SK-N-SH (cell line): ENCODE results near the gene SNAP29. TPM values are rescaled to one million over a fixed set of nuclear protein-coding genes. Genes with fewer than 3 reads are reported as not detected.

ENCODE experiments used
- CTCF ChIA-PET: fragments of 300-600, 350-600 bp; formaldehyde crosslinking; extraction: SDS; loops from one replicate; lab custom pipeline; 2021; lab: Yijun Ruan, JAX
- POLR2A ChIA-PET: fragments of 350-600 bp; sonication (Branson Sonifier 250); formaldehyde crosslinking; extraction: SDS; loops from one replicate; lab custom pipeline; 2020; ENCODE audit warnings: antibody characterized with exemption, inconsistent platforms; lab: Yijun Ruan, JAX
- DNase-seq: peaks from one replicate; pipeline ENCODE4 v3.0.0; 2012
- H2AFZ ChIP-seq: fragments of 200-600 bp; sonication (generic); 2 replicates; pipeline ENCODE4 v1.8.1; 2016; ENCODE audit warnings: antibody characterized with exemption, mild to moderate bottlenecking, low read depth
- H3F3A ChIP-seq: fragments of 200-600 bp; sonication (generic); replicated peaks from 2 replicates; pipeline ENCODE3; 2016; ENCODE audit warnings: antibody characterized with exemption, mild to moderate bottlenecking; ENCODE audit not compliant: insufficient read depth
- H3K27ac ChIP-seq, 2 experiments: fragments of 200-500 bp in 1 of 2; fragments of 200-600 bp in 1 of 2; sonication (Bioruptor generic) in 1 of 2; sonication (generic), shearing (Covaris generic) in 1 of 2; 2 replicates each; pipeline versions ENCODE4 v1.5.1 to v1.6.1; 2014 to 2016; ENCODE audit warnings: low read depth in 2 of 2, inconsistent platforms in 1 of 2, low read length in 1 of 2, mild to moderate bottlenecking in 1 of 2, mixed read lengths in 1 of 2
- H3K27me3 ChIP-seq: fragments of 200-600 bp; sonication (generic), shearing (Covaris generic); 2 replicates; pipeline ENCODE4 v1.6.1; 2016; ENCODE audit warnings: mixed run types; ENCODE audit not compliant: insufficient read depth
- H3K36me3 ChIP-seq, 2 experiments: fragments of 200-500 bp in 1 of 2; fragments of 200-600 bp in 1 of 2; sonication (Bioruptor generic) in 1 of 2; sonication (generic) in 1 of 2; replicated peaks in 1 of 2; 2 replicates each; pipeline versions ENCODE3 to v1.5.1; 2014 to 2016; ENCODE audit warnings: low read length in 1 of 2, mild to moderate bottlenecking in 1 of 2; ENCODE audit not compliant: insufficient read depth in 2 of 2, control insufficient read depth in 1 of 2
- H3K4me1 ChIP-seq, 2 experiments: fragments of 200-500 bp in 1 of 2; fragments of 200-600 bp in 1 of 2; sonication (Bioruptor generic) in 1 of 2; sonication (generic), shearing (Covaris generic) in 1 of 2; 2 replicates each; pipeline versions ENCODE4 v1.5.1 to v1.6.1; 2014 to 2016; ENCODE audit warnings: low read depth in 1 of 2, low read length in 1 of 2, mixed run types in 1 of 2; ENCODE audit not compliant: insufficient read depth in 2 of 2, control insufficient read depth in 1 of 2
- H3K4me2 ChIP-seq: fragments of 200-600 bp; sonication (generic), shearing (Covaris generic); 2 replicates; pipeline ENCODE4 v1.6.1; 2017; ENCODE audit warnings: mixed run types
- H3K4me3 ChIP-seq, 2 experiments: fragments of 200-500 bp in 1 of 2; fragments of 200-600 bp in 1 of 2; sonication (Bioruptor generic) in 1 of 2; sonication (generic), shearing (Covaris generic) in 1 of 2; 2 replicates each; pipeline versions ENCODE4 v1.5.1 to v1.8.1; 2014 to 2016; ENCODE audit warnings: low read depth in 2 of 2, inconsistent platforms in 1 of 2, low read length in 1 of 2, mild to moderate bottlenecking in 1 of 2, mixed read lengths in 1 of 2, moderate library complexity in 1 of 2
- H3K79me2 ChIP-seq: fragments of 200-600 bp; sonication (generic); 2 replicates; pipeline ENCODE4 v1.8.1; 2017; ENCODE audit warnings: mild to moderate bottlenecking; ENCODE audit not compliant: insufficient read depth
- H3K9ac ChIP-seq: fragments of 200-600 bp; sonication (generic); 2 replicates; pipeline ENCODE4 v1.6.1; 2017; ENCODE audit warnings: mixed run types
- H3K9me2 ChIP-seq: fragments of 200-600 bp; sonication (generic); 2 replicates; pipeline ENCODE4 v1.6.1; 2017; ENCODE audit warnings: mixed run types
- H3K9me3 ChIP-seq: fragments of 200-600 bp; sonication (generic); 2 replicates; pipeline ENCODE4 v1.6.1; 2017; ENCODE audit warnings: mixed run types, mild to moderate bottlenecking, moderate library complexity
- H4K20me1 ChIP-seq: fragments of 200-600 bp; sonication (generic); 2 replicates; pipeline ENCODE4 v1.6.1; 2017; ENCODE audit warnings: mild to moderate bottlenecking, mixed run types; ENCODE audit not compliant: insufficient read depth
- CHD2 ChIP-seq: fragments of 150-350 bp; IDR thresholded peaks from 2 replicates; pipeline ENCODE4 v1.6.1; 2018; ENCODE audit warnings: low read length; ENCODE audit not compliant: partially characterized antibody
- ELF1 ChIP-seq: IDR thresholded peaks from 2 replicates; pipeline ENCODE4 v1.4.0; 2012
- EP300 ChIP-seq, 2 experiments: IDR thresholded peaks; 2 replicates each; pipeline versions ENCODE4 v1.4.0 to v1.6.1; 2012; ENCODE audit warnings: borderline replicate concordance in 1 of 2, low read depth in 1 of 2, low read length in 1 of 2
- FOXM1 ChIP-seq: IDR thresholded peaks from 2 replicates; pipeline ENCODE4 v1.4.0; 2012; ENCODE audit warnings: low read depth, mild to moderate bottlenecking
- GABPA ChIP-seq: IDR thresholded peaks from 2 replicates; pipeline ENCODE4 v1.4.0; 2012; ENCODE audit warnings: low read depth, mild to moderate bottlenecking
- GATA2 ChIP-seq: sonication (generic); formaldehyde crosslinking; IDR thresholded peaks from 2 replicates; pipeline ENCODE4 v1.5.0; 2020; ENCODE audit warnings: mild to moderate bottlenecking, missing genetic modification reagents
- IRF3 ChIP-seq: fragments of 150-350 bp; IDR thresholded peaks from 2 replicates; pipeline ENCODE4 v1.6.1; 2016; ENCODE audit warnings: mild to moderate bottlenecking, low read depth, low read length
- JUND ChIP-seq: IDR thresholded peaks from 2 replicates; pipeline ENCODE4 v1.4.0; 2012
- MAX ChIP-seq: IDR thresholded peaks from 2 replicates; pipeline ENCODE4 v1.4.0; 2012; ENCODE audit warnings: low read depth
- MEF2A ChIP-seq: IDR thresholded peaks from 2 replicates; pipeline ENCODE4 v1.4.0; 2012; ENCODE audit warnings: low read depth, borderline replicate concordance
- MXI1 ChIP-seq: IDR thresholded peaks from 2 replicates; pipeline ENCODE4 v1.6.1; 2012; ENCODE audit warnings: mild to moderate bottlenecking, low read depth, low read length, improper control_type of control experiment
- RAD21 ChIP-seq: IDR thresholded peaks from 2 replicates; pipeline ENCODE4 v1.6.1; 2012; ENCODE audit warnings: mild to moderate bottlenecking, low read length
- RCOR1 ChIP-seq: fragments of 150-350 bp; IDR thresholded peaks from 2 replicates; pipeline ENCODE4 v1.6.1; 2017; ENCODE audit warnings: antibody characterized with exemption, low read length
- RXRA ChIP-seq: IDR thresholded peaks from 2 replicates; pipeline ENCODE4 v1.4.0; 2012; ENCODE audit warnings: low read depth, mild to moderate bottlenecking, borderline replicate concordance
- SIN3A ChIP-seq: IDR thresholded peaks from 2 replicates; pipeline ENCODE4 v1.6.1; 2012; ENCODE audit warnings: low read depth, mild to moderate bottlenecking, low read length, moderate library complexity, borderline replicate concordance
- TAF1 ChIP-seq: IDR thresholded peaks from 2 replicates; pipeline ENCODE4 v1.6.1; 2012; ENCODE audit warnings: low read depth, mild to moderate bottlenecking, low read length, moderate library complexity, borderline replicate concordance
- TCF12 ChIP-seq: IDR thresholded peaks from 2 replicates; pipeline ENCODE4 v1.4.0; 2012
- TEAD4 ChIP-seq: IDR thresholded peaks from 2 replicates; pipeline ENCODE4 v1.4.0; 2012; ENCODE audit warnings: mild to moderate bottlenecking, borderline replicate concordance; ENCODE audit not compliant: insufficient read depth
- YY1 ChIP-seq: IDR thresholded peaks from 2 replicates; pipeline ENCODE4 v1.4.0; 2012; ENCODE audit warnings: low read depth, mild to moderate bottlenecking
- WGBS: methylation state at CpG from one replicate; pipeline ENCODE4 v1.1.6; 2017; ENCODE audit warnings: low lambda C conversion rate; 5-methylcytosine and 5-hydroxymethylcytosine counted together
- polyA plus RNA-seq, 3 experiments: library from polyadenylated mRNA; depleted of rRNA; stranded (reverse); fragments of >200 nt; gene quantifications; 2 replicates each; pipeline ENCODE4 v1.2.3, GENCODE V29; 2012
- TF ChIP-seq, protein P1 (sequence below): fragments of 200-600 bp; sonication (generic); IDR thresholded peaks from 2 replicates; pipeline ENCODE4 v1.6.1; 2017; ENCODE audit warnings: antibody characterized with exemption, mild to moderate bottlenecking, moderate library complexity
- TF ChIP-seq, protein P2 (sequence below): IDR thresholded peaks from 2 replicates; pipeline ENCODE4 v1.4.0; 2012; ENCODE audit warnings: low read depth, borderline replicate concordance
- TF ChIP-seq, protein P3 (sequence below): fragments of 150-350 bp; IDR thresholded peaks from 2 replicates; pipeline ENCODE4 v1.6.1; 2017; ENCODE audit warnings: antibody characterized with exemption, low read length, low read depth, borderline replicate concordance
- TF ChIP-seq, protein P4 (sequence below): IDR thresholded peaks from 2 replicates; pipeline ENCODE4; 2012

The SNAP29 gene
- polyA plus RNA-seq, 1 of the 3 experiments (the other 2 are of a cell fraction): 37.3 TPM

DNA sequence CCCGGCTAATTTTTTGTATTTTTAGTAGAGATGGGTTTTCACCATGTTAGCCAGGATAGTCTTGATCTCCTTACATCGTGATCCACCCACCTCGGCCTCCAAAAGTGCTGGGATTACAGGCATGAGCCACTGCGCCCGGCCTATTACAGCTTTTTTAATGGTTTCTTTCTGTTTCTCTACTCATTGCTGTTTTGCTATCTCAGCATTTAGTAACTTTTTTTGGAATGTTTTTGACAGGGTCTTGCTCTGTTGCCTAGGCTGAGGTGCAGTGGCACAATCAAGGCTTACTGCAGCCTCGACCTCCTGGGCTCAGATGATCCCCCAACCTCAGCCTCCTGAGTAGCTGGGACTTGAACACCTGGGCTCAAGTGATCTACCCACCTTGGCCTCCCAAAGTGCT is 53.7 kb downstream of the SNAP29 start (continued):
- TF ChIP-seq ELF1 (no peak), CHD2 (no peak), MAX (no peak), EP300 (IDR thresholded peaks at IDR 0.05; ENCODE audit: borderline replicate concordance in 1 of 2, low read depth in 1 of 2, low read length in 1 of 2) (no peak), MEF2A (no peak), RAD21 (no peak), TCF12 (no peak), YY1 (no peak), FOXM1 (no peak), JUND (no peak)

DNA sequence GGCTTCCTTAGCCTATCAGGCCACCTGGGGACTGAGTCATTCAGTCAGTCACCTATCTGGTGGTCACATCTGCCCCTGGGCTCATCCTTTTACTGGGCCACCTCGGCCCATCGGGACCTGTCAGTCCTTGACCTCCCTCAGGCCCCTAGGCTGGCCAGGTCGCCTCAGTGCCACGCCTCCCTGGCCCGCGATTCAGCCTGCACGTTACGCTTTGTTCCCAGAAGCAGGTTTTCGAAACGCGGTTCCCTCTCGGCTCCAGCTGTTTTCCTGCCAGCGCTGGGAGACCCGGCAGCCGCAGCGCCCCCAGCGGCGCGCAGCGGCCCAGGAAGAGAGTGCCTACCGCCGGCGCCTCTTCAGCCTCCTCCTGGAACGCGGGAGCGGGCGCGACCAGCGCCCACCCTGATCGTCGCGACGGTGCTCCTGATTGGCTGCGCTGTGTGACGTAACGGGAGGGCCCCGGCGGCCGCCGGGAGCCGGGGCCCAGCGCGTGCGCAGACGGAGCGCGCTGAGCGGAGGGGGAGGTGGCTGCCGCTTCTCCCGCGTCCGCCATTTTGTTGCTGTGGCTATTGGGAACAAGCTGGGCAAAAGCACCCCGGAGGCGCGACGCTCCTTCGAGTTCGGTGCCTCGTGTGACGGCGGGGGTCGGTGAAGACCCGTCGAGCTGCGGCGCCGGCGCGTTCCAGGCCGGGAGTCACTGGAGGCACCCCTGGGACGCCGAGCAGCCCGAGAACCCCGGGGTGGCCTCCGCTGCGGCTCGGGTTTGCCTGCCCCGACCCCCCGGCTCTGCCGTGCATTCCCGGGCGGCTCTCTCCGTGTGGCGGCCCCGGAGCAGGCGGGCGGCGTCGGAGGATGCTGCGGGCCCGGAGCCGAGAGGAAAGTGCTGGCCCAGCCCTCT is 58.4 kb downstream of the SNAP29 start, which contains the start of gene CRKL:
TSS of gene CRKL (plus strand) at position 492 of the 895 bp plus-strand sequence. CDS start 528 bp downstream, outside the sequence.
- ChIA-PET POLR2A (interaction anchor here (0.7 to 3.2 kb wide), 3 partner anchors 11 to 85 kb away, joined by 3 to 11 read pairs (median 3); partner anchors contain the start of gene THAP7), CTCF (interaction anchor here (0.6 to 2.1 kb wide), 24 partner anchors 9 to 129 kb away, joined by 3 to 20 read pairs (median 4); partner anchors contain the start of genes LRRC74B and LZTR1)
- H3K27ac ChIP-seq: peak within 1 kb of the TSS; percentile 86 to 93
- WGBS: no CpG with 5 or more reads among the region's 92 CpGs
- peaks cover 49% of the 10 kb centered on the region for H3K79me2 ChIP-seq
- peak within 1 kb of the TSS; percentile 86 to 98 for H3K4me3 ChIP-seq
- peaks cover 42% of the 10 kb centered on the region for H4K20me1 ChIP-seq
- H3K9me2 ChIP-seq: no peaks in the 10 kb centered on the region
- H3K4me1 ChIP-seq: peaks cover 7 to 10% of the 10 kb centered on the region in 2 experiments; a peak in 3 of 4 replicates
- peak within 1 kb of the TSS; percentile 86 for H3K4me2 ChIP-seq
- H3K9ac ChIP-seq: peak within 1 kb of the TSS; percentile 93
- H3F3A ChIP-seq: no peaks in the 10 kb centered on the region
- H2AFZ ChIP-seq: peak within 1 kb of the TSS; percentile 92
- H3K27me3 ChIP-seq: no peaks in the 10 kb centered on the region
- H3K9me3 ChIP-seq: no peaks in the 10 kb centered on the region
- peak; percentile 100 for DNase-seq
- no peaks in the 10 kb centered on the region for H3K36me3 ChIP-seq
- peak; percentile 38; the same call in 1 of the 2 replicates for TF ChIP-seq GATA2 (CRISPR knock-in tag)
- no peak for TF ChIP-seq FOXM1
- TF ChIP-seq YY1: peak; percentile 92
- TF ChIP-seq TAF1: peak; percentile 69; the same call in 1 of the 2 replicates
- TF ChIP-seq, protein P1, sequence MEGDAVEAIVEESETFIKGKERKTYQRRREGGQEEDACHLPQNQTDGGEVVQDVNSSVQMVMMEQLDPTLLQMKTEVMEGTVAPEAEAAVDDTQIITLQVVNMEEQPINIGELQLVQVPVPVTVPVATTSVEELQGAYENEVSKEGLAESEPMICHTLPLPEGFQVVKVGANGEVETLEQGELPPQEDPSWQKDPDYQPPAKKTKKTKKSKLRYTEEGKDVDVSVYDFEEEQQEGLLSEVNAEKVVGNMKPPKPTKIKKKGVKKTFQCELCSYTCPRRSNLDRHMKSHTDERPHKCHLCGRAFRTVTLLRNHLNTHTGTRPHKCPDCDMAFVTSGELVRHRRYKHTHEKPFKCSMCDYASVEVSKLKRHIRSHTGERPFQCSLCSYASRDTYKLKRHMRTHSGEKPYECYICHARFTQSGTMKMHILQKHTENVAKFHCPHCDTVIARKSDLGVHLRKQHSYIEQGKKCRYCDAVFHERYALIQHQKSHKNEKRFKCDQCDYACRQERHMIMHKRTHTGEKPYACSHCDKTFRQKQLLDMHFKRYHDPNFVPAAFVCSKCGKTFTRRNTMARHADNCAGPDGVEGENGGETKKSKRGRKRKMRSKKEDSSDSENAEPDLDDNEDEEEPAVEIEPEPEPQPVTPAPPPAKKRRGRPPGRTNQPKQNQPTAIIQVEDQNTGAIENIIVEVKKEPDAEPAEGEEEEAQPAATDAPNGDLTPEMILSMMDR: peak; percentile 93
- no peak for TF ChIP-seq IRF3
- peak; percentile 78; the same call in 1 of the 2 replicates for TF ChIP-seq MAX
- no peak; the same call in 1 of the 2 replicates for TF ChIP-seq RCOR1
- TF ChIP-seq TEAD4: no peak
- TF ChIP-seq, protein P2, sequence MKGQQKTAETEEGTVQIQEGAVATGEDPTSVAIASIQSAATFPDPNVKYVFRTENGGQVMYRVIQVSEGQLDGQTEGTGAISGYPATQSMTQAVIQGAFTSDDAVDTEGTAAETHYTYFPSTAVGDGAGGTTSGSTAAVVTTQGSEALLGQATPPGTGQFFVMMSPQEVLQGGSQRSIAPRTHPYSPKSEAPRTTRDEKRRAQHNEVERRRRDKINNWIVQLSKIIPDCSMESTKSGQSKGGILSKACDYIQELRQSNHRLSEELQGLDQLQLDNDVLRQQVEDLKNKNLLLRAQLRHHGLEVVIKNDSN: no peak
- TF ChIP-seq RXRA: no peak
- TF ChIP-seq, protein P3, sequence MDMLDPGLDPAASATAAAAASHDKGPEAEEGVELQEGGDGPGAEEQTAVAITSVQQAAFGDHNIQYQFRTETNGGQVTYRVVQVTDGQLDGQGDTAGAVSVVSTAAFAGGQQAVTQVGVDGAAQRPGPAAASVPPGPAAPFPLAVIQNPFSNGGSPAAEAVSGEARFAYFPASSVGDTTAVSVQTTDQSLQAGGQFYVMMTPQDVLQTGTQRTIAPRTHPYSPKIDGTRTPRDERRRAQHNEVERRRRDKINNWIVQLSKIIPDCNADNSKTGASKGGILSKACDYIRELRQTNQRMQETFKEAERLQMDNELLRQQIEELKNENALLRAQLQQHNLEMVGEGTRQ: no peak
- no peak for TF ChIP-seq GABPA
- peak; percentile 98 for TF ChIP-seq SIN3A
- peak; percentile 94 for TF ChIP-seq MXI1
- TF ChIP-seq, protein P4, sequence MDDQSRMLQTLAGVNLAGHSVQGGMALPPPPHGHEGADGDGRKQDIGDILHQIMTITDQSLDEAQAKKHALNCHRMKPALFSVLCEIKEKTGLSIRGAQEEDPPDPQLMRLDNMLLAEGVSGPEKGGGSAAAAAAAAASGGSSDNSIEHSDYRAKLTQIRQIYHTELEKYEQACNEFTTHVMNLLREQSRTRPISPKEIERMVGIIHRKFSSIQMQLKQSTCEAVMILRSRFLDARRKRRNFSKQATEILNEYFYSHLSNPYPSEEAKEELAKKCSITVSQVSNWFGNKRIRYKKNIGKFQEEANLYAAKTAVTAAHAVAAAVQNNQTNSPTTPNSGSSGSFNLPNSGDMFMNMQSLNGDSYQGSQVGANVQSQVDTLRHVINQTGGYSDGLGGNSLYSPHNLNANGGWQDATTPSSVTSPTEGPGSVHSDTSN: no peak
